MCF 10A (cell line): Measurements from ENCODE around the gene SNX10. TPM values are rescaled to one million over a fixed set of nuclear protein-coding genes. Genes with fewer than 3 reads are reported as not detected.

ENCODE experiments used
- BruUV-seq: library from RNA; stranded (reverse); fragments of 400-500 nt; replicated peaks from 2 replicates; lab custom pipeline; 2021; lab: Mats Ljungman, UMichigan
- CTCF ChIA-PET: fragments of 300-600 bp; sonication (Branson Sonifier 250); formaldehyde crosslinking; extraction: SDS; loops from one replicate; lab custom pipeline; 2021; ENCODE audit warnings: antibody characterized with exemption, inconsistent platforms; lab: Yijun Ruan, JAX
- POLR2A ChIA-PET: fragments of 300-600, 350-650 bp; sonication (Branson Sonifier 250); formaldehyde crosslinking; extraction: SDS; loops from one replicate; lab custom pipeline; 2020; ENCODE audit warnings: antibody characterized with exemption, inconsistent platforms; lab: Yijun Ruan, JAX
- DNase-seq: peaks from one replicate; pipeline ENCODE4 v3.0.0-alpha.2; 2018; ENCODE audit not compliant: unreplicated experiment
- H3K27ac Mint-ChIP-seq: one replicate; pipeline ENCODE4 v1.8.0; 2022; ENCODE audit warnings: mild to moderate bottlenecking, low read depth, mixed read lengths; ENCODE audit not compliant: unreplicated experiment
- H3K27me3 Mint-ChIP-seq: one replicate; pipeline ENCODE4 v1.8.0; 2022; ENCODE audit warnings: mixed read lengths; ENCODE audit not compliant: insufficient read depth, unreplicated experiment
- H3K36me3 Mint-ChIP-seq: one replicate; pipeline ENCODE4 v1.8.0; 2022; ENCODE audit warnings: mild to moderate bottlenecking, moderate library complexity, mixed read lengths; ENCODE audit not compliant: insufficient read depth, unreplicated experiment
- H3K4me1 Mint-ChIP-seq: one replicate; pipeline ENCODE4 v1.8.0; 2022; ENCODE audit warnings: mixed read lengths; ENCODE audit not compliant: insufficient read depth, unreplicated experiment
- H3K4me3 Mint-ChIP-seq: one replicate; pipeline ENCODE4 v1.8.0; 2022; ENCODE audit warnings: mild to moderate bottlenecking, moderate library complexity, mixed read lengths; ENCODE audit not compliant: unreplicated experiment
- H3K9me3 Mint-ChIP-seq: one replicate; pipeline ENCODE4 v1.8.0; 2022; ENCODE audit warnings: mixed read lengths; ENCODE audit not compliant: unreplicated experiment
- CTCF ChIP-seq: fragments of 200-600 bp; IDR thresholded peaks from one replicate; pipeline ENCODE4 v1.8.0; 2022; ENCODE audit warnings: antibody characterized with exemption, mild to moderate bottlenecking; ENCODE audit not compliant: unreplicated experiment
- intact Hi-C: fragments of 100-400 bp; cut with micrococcal nuclease; formaldehyde crosslinking; loops from 2 replicates; pipeline ENCODE4 v1.14.1; 2022
- total RNA-seq: library from RNA; stranded (reverse); gene quantifications from 2 replicates; pipeline ENCODE4 v1.2.3, GENCODE V29; 2022

The SNX10 gene
- total RNA-seq, 1 experiment from 2014 or later = 7.1 TPM

DNA sequence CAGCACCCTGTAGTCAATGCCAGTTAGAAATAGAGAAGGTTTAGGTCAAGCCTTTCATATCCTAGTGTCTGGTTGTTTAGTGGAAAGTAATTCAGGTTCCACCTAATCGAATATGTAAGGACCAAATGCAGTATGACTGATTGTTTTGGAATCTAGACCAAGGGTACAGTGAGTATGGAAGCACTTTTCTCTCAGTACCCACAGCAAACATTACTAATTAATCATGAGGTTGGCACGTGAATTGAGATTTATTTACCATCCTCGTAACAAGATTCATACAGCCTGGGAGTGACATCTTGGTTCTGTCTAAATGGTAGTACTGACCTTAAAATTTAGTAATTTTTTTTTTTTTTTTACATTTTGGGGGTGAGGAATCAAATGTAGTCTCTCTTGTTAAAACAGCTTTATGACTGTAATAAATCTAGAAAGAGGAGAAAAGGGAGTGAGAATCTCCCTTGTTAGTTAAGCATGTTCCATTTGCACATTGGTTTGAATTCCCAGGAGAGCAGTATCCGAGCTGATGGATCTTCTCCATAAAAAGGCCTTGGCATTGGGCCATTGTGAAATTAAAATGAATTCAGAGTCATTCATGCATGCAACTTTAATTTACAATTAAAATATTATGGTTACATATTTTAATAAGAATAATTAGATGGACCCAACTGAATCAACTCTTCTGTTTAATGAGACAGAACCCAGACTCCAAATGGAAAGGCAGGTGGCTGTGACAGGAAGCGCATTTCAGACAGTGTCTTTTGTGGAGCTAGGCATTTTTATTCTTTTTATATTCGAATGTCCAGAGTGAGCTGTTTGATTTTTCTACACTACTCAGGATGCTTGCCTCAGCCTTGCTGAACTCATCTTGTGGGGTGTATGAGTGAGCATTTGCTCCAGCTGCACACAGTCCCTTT lies 57.6 kb downstream of the SNX10 start:
- H3K4me3 Mint-ChIP-seq = no peak overlapping the region
- no peak for TF ChIP-seq CTCF
- H3K4me1 Mint-ChIP-seq = peaks cover 20% of the 10 kb centered on the region
- POLR2A ChIA-PET = interaction anchor here (0.6 to 0.7 kb wide), 3 partner anchors 84 to 158 kb away, joined by 3 read pairs; partner anchors contain the start of gene CBX3
- H3K9me3 Mint-ChIP-seq = no peaks in the 10 kb centered on the region
- CTCF ChIA-PET = interaction anchor here (0.6 to 1.9 kb wide), 7 partner anchors 16 to 457 kb away, joined by 3 to 10 read pairs (median 3); no protein-coding TSS in a partner anchor
- no peak overlapping the region for H3K27ac Mint-ChIP-seq
- intact Hi-C loops = loop anchor here (5.0 kb wide), 1 partner anchor 147 kb away; the partner anchor contains the start of genes CBX3 and HNRNPA2B1
- H3K27me3 Mint-ChIP-seq = no peaks in the 10 kb centered on the region
- no peaks in the 10 kb centered on the region for H3K36me3 Mint-ChIP-seq
- no TSS peak for BruUV-seq
- DNase-seq = no peak

DNA sequence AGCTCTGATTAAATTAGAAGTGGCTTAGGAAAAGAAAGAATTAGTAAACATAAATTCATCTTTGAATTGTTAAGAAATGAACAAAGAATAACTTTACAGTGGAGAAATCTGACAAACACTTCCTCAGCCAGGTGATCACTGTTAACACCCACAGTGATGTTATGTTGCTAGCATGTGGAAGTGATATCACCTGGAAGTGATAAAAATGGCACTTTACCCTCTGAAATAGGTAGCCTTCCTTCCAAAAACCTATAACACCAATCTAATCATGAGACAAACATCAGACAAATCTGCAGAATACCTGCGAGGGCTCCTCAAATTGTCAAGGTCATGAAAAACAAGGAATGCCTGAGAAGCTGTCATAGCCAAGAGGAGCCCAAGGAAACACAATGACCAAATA lies 59.5 kb downstream of the SNX10 start:
- Mint-ChIP-seq H3K27me3 (no peaks in the 10 kb centered on the region), H3K4me3 (no peak overlapping the region), H3K9me3 (no peaks in the 10 kb centered on the region), H3K36me3 (no peaks in the 10 kb centered on the region), H3K27ac (no peak overlapping the region), H3K4me1 (peaks cover 20% of the 10 kb centered on the region)
- ChIA-PET CTCF (interaction anchor here (1.0 to 1.1 kb wide), 3 partner anchors 14 to 458 kb away, joined by 3 to 11 read pairs (median 5); no protein-coding TSS in a partner anchor), POLR2A (interaction anchor here (0.7 to 0.8 kb wide), 2 partner anchors 150 to 153 kb away, joined by 3 to 5 read pairs; partner anchors contain the start of gene CBX3)
- BruUV-seq = no TSS peak
- TF ChIP-seq CTCF = no peak
- DNase-seq = no peak
- intact Hi-C loops = no loop called here

DNA sequence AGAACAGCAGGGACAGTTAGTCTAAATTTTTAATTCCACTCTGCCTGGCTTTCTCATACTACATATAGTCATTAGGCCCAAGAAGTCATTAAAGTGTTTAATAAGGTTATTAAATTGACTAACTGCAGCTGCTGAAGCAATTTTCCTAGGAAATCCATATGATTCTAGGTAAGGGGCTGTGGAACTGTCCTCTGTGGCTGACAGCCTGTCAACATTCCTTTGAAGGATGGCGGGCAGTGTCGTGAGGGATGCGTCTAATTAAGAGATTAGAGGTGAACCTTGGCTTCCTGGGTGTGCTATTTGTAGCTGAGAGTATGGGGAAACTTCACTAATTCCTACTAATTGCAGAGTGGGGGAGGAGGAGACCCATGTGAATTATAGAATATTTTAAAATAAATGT lies 64.6 kb downstream of the SNX10 start:
- ChIA-PET POLR2A (no interaction called here), CTCF (interaction anchor here (0.6 to 2.0 kb wide), 9 partner anchors 9 to 795 kb away, joined by 3 to 12 read pairs (median 3); no protein-coding TSS in a partner anchor)
- Mint-ChIP-seq H3K9me3 (no peaks in the 10 kb centered on the region), H3K36me3 (no peaks in the 10 kb centered on the region), H3K27me3 (no peaks in the 10 kb centered on the region), H3K4me1 (no peaks in the 10 kb centered on the region), H3K4me3 (no peak overlapping the region), H3K27ac (no peak overlapping the region)
- no TSS peak for BruUV-seq
- intact Hi-C loops = no loop called here
- no peak for DNase-seq
- no peak for TF ChIP-seq CTCF
